Endothelial cell of coronary artery (primary cell): ENCODE data around the gene DBN1. TPM values are rescaled to one million over a fixed set of nuclear protein-coding genes. Genes with fewer than 3 reads are reported as not detected.

Experiments
- total RNA-seq: library from RNA; depleted of rRNA; stranded (reverse); fragments of >200 nt; gene quantifications from 2 replicates; pipeline ENCODE4 v1.2.3, GENCODE V29; 2014

DBN1 gene
- 204 and 221 TPM in 2 replicates for total RNA-seq

GRCh38 chr5:177473443-177474001 lies at the start of gene DBN1:
DBN1 (minus strand) TSS chr5:177473634; CDS start chr5:177473521, 113 bp downstream.

GRCh38 chr5:177516601-177517568 lies 43.5 kb upstream of the DBN1 start, which contains the start of gene DDX41:
DDX41 (minus strand) TSS chr5:177516961; CDS start chr5:177516945, 16 bp downstream.

GRCh38 chr5:177509381-177509951 lies 36.0 kb upstream of the DBN1 start, which contains the start of gene DOK3:
DOK3 (minus strand) TSS chr5:177509826; CDS start chr5:177509540, 286 bp downstream.

GRCh38 chr5:177497292-177498012 lies 24.0 kb upstream of the DBN1 start, which contains the start of gene PDLIM7:
PDLIM7 (minus strand) TSS chr5:177497604; CDS start chr5:177496512, 1,092 bp downstream.

GRCh38 chr5:177446200-177447065 lies 27.0 kb downstream of the DBN1 start, which contains the start of gene PRR7:
PRR7 (plus strand) TSS chr5:177446814; CDS start chr5:177455068, 8,254 bp downstream.

DNA sequence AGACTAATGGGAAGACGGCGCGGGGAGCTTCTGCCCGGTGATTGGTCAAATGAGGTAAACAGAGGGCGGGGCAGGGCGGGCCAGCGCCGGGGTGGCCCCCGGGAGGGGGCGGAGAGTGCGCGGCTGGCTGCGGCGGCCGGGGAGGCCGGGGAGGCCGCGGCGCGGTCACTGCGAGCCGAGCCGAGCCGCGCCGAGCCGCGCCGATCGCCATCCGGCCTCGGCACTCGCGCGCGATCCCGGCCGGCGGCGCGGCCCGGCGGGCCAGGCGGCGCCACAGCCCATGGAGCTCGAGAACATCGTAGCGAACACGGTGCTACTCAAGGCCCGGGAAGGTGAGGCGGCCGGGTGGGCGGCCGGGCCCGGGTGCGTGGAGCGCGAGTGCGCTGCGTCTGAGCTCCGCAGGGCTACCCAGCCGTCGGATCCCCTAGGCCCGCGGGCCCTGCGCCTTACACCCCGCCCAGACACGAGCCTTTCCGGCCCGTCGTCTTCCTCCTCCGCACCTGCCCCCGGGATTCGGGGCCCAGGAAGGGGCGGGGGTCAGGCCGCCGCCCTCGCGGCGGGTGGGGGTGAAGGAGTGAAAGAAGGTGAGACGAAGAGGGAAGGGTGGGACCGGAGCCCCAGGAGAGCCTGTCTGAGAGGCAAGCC lies 46.7 kb downstream of the DBN1 start, which contains the start of gene GRK6:
TSS of gene GRK6 (plus strand) at position 111 of the 645 bp plus-strand sequence. CDS start at position 281, 170 bp downstream.

GRCh38 chr5:177409043-177409801 lies 64.2 kb downstream of the DBN1 start, which contains the start of gene F12:
F12 (minus strand) TSS chr5:177409564; CDS start chr5:177409527, 37 bp downstream.

Other genes with a start within 250 kb of the DBN1 start
- gene RAB24, start 169.9 kb downstream of the DBN1 start, total RNA-seq: 14.0 and 22.0 TPM in 2 replicates
- gene PRELID1, start 169.8 kb downstream of the DBN1 start, total RNA-seq: 114 and 156 TPM in 2 replicates
- gene MXD3, start 161.7 kb downstream of the DBN1 start, total RNA-seq: 6.6 and 12.1 TPM in 2 replicates
- gene LMAN2, start 122.0 kb downstream of the DBN1 start, total RNA-seq: 355 and 366 TPM in 2 replicates
- gene RGS14, start 115.7 kb downstream of the DBN1 start, total RNA-seq: 4.5 and 5.5 TPM in 2 replicates
- gene SLC34A1, start 89.2 kb downstream of the DBN1 start, total RNA-seq: not detected in 2 replicates
- not detected in 2 replicates for gene PFN3, start 73.0 kb downstream of the DBN1 start, total RNA-seq
- 0.56 and 0.99 TPM in 2 replicates for gene F12, start 64.1 kb downstream of the DBN1 start, total RNA-seq
- 23.5 and 26.3 TPM in 2 replicates for gene GRK6, start 47.0 kb downstream of the DBN1 start, total RNA-seq
- gene PRR7, start 26.8 kb downstream of the DBN1 start, total RNA-seq: 3.5 and 5.9 TPM in 2 replicates
- 75.5 and 132 TPM in 2 replicates for gene PDLIM7, start 24.0 kb upstream of the DBN1 start, total RNA-seq
- gene DOK3, start 36.2 kb upstream of the DBN1 start, total RNA-seq: 1.8 and 2.5 TPM in 2 replicates
- 129 and 138 TPM in 2 replicates for gene DDX41, start 43.3 kb upstream of the DBN1 start, total RNA-seq
- gene FAM193B, start 80.9 kb upstream of the DBN1 start, total RNA-seq: 11.5 and 22.0 TPM in 2 replicates
- 156 and 233 TPM in 2 replicates for gene TMED9, start 118.6 kb upstream of the DBN1 start, total RNA-seq
- gene B4GALT7, start 126.5 kb upstream of the DBN1 start, total RNA-seq: 29.4 and 35.0 TPM in 2 replicates